GM12878 (cell line): Measurements from ENCODE around the gene CLDN24. TPM values are rescaled to one million over a fixed set of nuclear protein-coding genes. Genes with fewer than 3 reads are reported as not detected.

ENCODE experiments used
- ATAC-seq: fragments of 200-7000 bp; cut with Tn5 transposase; 3 replicates; pipeline ENCODE4 v1.9.1; 2020; ENCODE audit warnings: mild to moderate bottlenecking, moderate library complexity
- BruUV-seq: library from RNA; stranded (reverse); fragments of 400-500 nt; replicated peaks from 2 replicates; lab custom pipeline; 2021; lab: Mats Ljungman, UMichigan
- CTCF ChIA-PET: fragments of 300-600 bp; sonication (Branson Sonifier 250); formaldehyde crosslinking; extraction: SDS; loops from one replicate; lab custom pipeline; 2021; ENCODE audit warnings: inconsistent platforms; lab: Yijun Ruan, JAX
- POLR2A ChIA-PET: fragments of 350-600 bp; formaldehyde crosslinking; extraction: SDS; loops from one replicate; lab custom pipeline; 2021; ENCODE audit warnings: inconsistent platforms; lab: Charles Lee
- RAD21 ChIA-PET: fragments of 300-600 bp; sonication (Branson Sonifier 250); formaldehyde crosslinking; loops from one replicate; lab custom pipeline; 2023; ENCODE audit warnings: antibody characterized with exemption; ENCODE audit not compliant: unreplicated experiment; lab: Charles Lee
- SMC1A ChIA-PET: fragments of 300-600 bp; sonication (Branson Sonifier 250); formaldehyde crosslinking; loops from one replicate; lab custom pipeline; 2023; ENCODE audit not compliant: unreplicated experiment, uncharacterized antibody; lab: Charles Lee
- DNase-seq: peaks from one replicate; pipeline ENCODE4 v3.0.0-alpha.2; 2011; ENCODE audit warnings: low read depth, low spot score
- FAIRE-seq: peaks from 3 replicates; lab custom pipeline; 2011; peaks lifted over from hg19 to GRCh38; lab: Jason Lieb, UNC
- H2AFZ ChIP-seq: 2 replicates; pipeline ENCODE4 v1.6.0; 2011; ENCODE audit warnings: low read depth, low read length, control low read depth; ENCODE audit not compliant: control insufficient read depth
- H3K27ac ChIP-seq: 2 replicates; pipeline ENCODE4 v1.5.1; 2011; ENCODE audit warnings: control low read depth; ENCODE audit not compliant: control insufficient read depth, insufficient read depth
- H3K27me3 ChIP-seq, 2 experiments: replicated peaks in 1 of 2; 2 replicates each; pipeline versions ENCODE4 v1.6.0 to v1.6.1; 2011; ENCODE audit warnings: low read length in 1 of 2; ENCODE audit not compliant: control insufficient read depth in 2 of 2, insufficient read depth in 2 of 2
- H3K36me3 ChIP-seq, 2 experiments: 2 replicates each; pipeline ENCODE4 v1.5.1; 2011; ENCODE audit warnings: low read length in 1 of 2; ENCODE audit not compliant: control insufficient read depth in 2 of 2, insufficient read depth in 2 of 2
- H3K4me1 ChIP-seq: 2 replicates; pipeline ENCODE4 v1.6.1; 2011; ENCODE audit warnings: mild to moderate bottlenecking, low read length, moderate library complexity, mixed read lengths; ENCODE audit not compliant: control insufficient read depth, insufficient read depth
- H3K4me2 ChIP-seq: 2 replicates; pipeline ENCODE4 v1.6.0; 2011; ENCODE audit warnings: control low read depth; ENCODE audit not compliant: control insufficient read depth, insufficient read depth
- H3K4me3 ChIP-seq: fragments of 200-600 bp; sonication (generic); 2 replicates; pipeline ENCODE4 v1.5.1; 2016
- H3K79me2 ChIP-seq: 2 replicates; pipeline ENCODE4 v1.6.0; 2011; ENCODE audit warnings: low read length; ENCODE audit not compliant: control insufficient read depth, insufficient read depth
- H3K9ac ChIP-seq: 2 replicates; pipeline ENCODE4 v1.8.0; 2011; ENCODE audit warnings: low read length, control low read depth, mixed read lengths; ENCODE audit not compliant: control insufficient read depth, insufficient read depth
- H3K9me3 ChIP-seq: replicated peaks from 3 replicates; pipeline ENCODE4 v1.5.1; 2011; ENCODE audit warnings: mild to moderate bottlenecking, low read length; ENCODE audit not compliant: control insufficient read depth, insufficient read depth
- H4K20me1 ChIP-seq: 2 replicates; pipeline ENCODE4 v1.6.0; 2011; ENCODE audit not compliant: control insufficient read depth, insufficient read depth
- FOXM1 ChIP-seq: IDR thresholded peaks from 2 replicates; pipeline ENCODE4 v1.6.1; 2012; ENCODE audit warnings: low read depth, mild to moderate bottlenecking, inconsistent platforms, low read length, moderate library complexity
- IRF5 ChIP-seq: fragments of 450-650 bp; IDR thresholded peaks from 2 replicates; pipeline ENCODE4 v1.6.1; 2017; ENCODE audit warnings: borderline replicate concordance
- POLR2AphosphoS2 ChIP-seq: IDR thresholded peaks from 2 replicates; pipeline ENCODE4 v1.6.1; 2011; ENCODE audit warnings: low read depth, mild to moderate bottlenecking, low read length, improper control_type of control experiment, moderate library complexity
- POU2F2 ChIP-seq: IDR thresholded peaks from 3 replicates; pipeline ENCODE4 v1.6.1; 2011; ENCODE audit warnings: low read depth, mild to moderate bottlenecking, low read length, borderline replicate concordance
- RB1 ChIP-seq: fragments of 450-650 bp; formaldehyde crosslinking; IDR thresholded peaks from 2 replicates; pipeline ENCODE4 v1.6.1; 2017; ENCODE audit warnings: mild to moderate bottlenecking, borderline replicate concordance
- WRNIP1 ChIP-seq: IDR thresholded peaks from 2 replicates; pipeline ENCODE4 v1.6.1; 2011; ENCODE audit warnings: low read depth, low read length, improper control_type of control experiment, borderline replicate concordance
- ZNF622 ChIP-seq: fragments of 450-650 bp; IDR thresholded peaks from 2 replicates; pipeline ENCODE4 v1.6.1; 2017; ENCODE audit warnings: mild to moderate bottlenecking, inconsistent platforms
- WGBS: methylation state at CpG from one replicate; pipeline ENCODE4 v1.1.6; 2016; ENCODE audit warnings: low lambda C conversion rate; ENCODE audit not compliant: insufficient replicate concordance, insufficient coverage; ENCODE audit errors: missing lambda C conversion rate; 5-methylcytosine and 5-hydroxymethylcytosine counted together
- in situ Hi-C: fragments of 300-500 bp; cut with MboI; formaldehyde crosslinking; loops from 9 replicates; pipeline ENCODE4 v1.14.3; 2018; ENCODE audit warnings: mixed read lengths
- intact Hi-C: fragments of 100-400 bp; cut with micrococcal nuclease; formaldehyde crosslinking; loops from one replicate; pipeline ENCODE4 v1.14.2; 2022; ENCODE audit not compliant: unreplicated experiment
- polyA plus RNA-seq, 11 experiments: library from polyadenylated mRNA; depleted of rRNA in 4 of 11; unstranded in 6 of 11; stranded (reverse) in 5 of 11; fragments of >200 nt; fragmentation: Nextera tagmentation in 4 of 11; fragmentation: Illumina TruSeq in 1 of 11; extraction: Ambion mirVana in 4 of 11; extraction: Trizol in 1 of 11; gene quantifications; 1 replicate in 1 of 11; 2 replicates in 10 of 11; pipeline versions ENCODE4 v1.2.1 to v1.2.3, GENCODE V29; 2011 to 2016; ENCODE audit warnings: inconsistent platforms in 2 of 11, missing spikeins in 2 of 11, low read depth in 1 of 11
- total RNA-seq, 4 experiments: library from RNA; depleted of rRNA in 3 of 4; stranded (reverse); fragments of >200 nt in 3 of 4; fragmentation: Illumina TruSeq in 1 of 4; extraction: Trizol in 1 of 4; gene quantifications; 2 replicates each; pipeline versions ENCODE4 v1.2.1 to v1.2.3, GENCODE V29; 2013 to 2021

CLDN24 gene
- total and polyA plus RNA-seq, 10 of the 15 experiments (the other 5 are each of a cell fraction or from before 2014, with no cell fraction given), result not detected

GRCh38 chr4:183318656-183319055 is 3.6 kb downstream of the CLDN24 start (continued):
- TF ChIP-seq WRNIP1 (no peak), POU2F2 (no peak), ZNF622 (no peak)
- TF ChIP-seq, all 136 proteins: peak for 0

- no peak overlapping the region for H3K4me3 ChIP-seq
- TF ChIP-seq POLR2AphosphoS2 (no peak), RB1 (no peak), IRF5 (no peak), FOXM1 (no peak)
- H3K27ac ChIP-seq, result no peak overlapping the region
- no peak overlapping the region for H2AFZ ChIP-seq
- no peak overlapping the region for H3K9ac ChIP-seq
- no peaks in the 10 kb centered on the region for H4K20me1 ChIP-seq
- H3K27me3 ChIP-seq, result no peaks in the 10 kb centered on the region; a peak in 1 of 4 replicates
- FAIRE-seq (no peak), ATAC-seq (no peak), DNase-seq (no peak)
- no peaks in the 10 kb centered on the region for H3K9me3 ChIP-seq
- no peak overlapping the region for H3K4me2 ChIP-seq
- RAD21 ChIA-PET, result no interaction called here
- CTCF ChIA-PET, result no interaction called here
- POLR2A ChIA-PET, result no interaction called here
- intact Hi-C loops (no loop called here), in situ Hi-C loops (no loop called here)
- H3K36me3 ChIP-seq, result no peaks in the 10 kb centered on the region
- no TSS peak for BruUV-seq
- no peaks in the 10 kb centered on the region for H3K79me2 ChIP-seq
- H3K4me1 ChIP-seq, result no peaks in the 10 kb centered on the region
- SMC1A ChIA-PET, result no interaction called here
- WGBS, result 31% methylated on average over 9 of the region's 9 CpGs
Observed at GRCh38 chr4:183314806-183315205, 7.4 kb downstream of the CLDN24 start.
